Left ventricle myocardium inferior (tissue), 1 donor: ENCODE results near the gene NEDD4L. TPM values are rescaled to one million over a fixed set of nuclear protein-coding genes. Genes with fewer than 3 reads are reported as not detected.

Experiments
- DNase-seq: peaks from one replicate; pipeline ENCODE4 v3.0.0-alpha.2; 2020
- H3K27ac ChIP-seq: fragments of 200-600 bp; replicated peaks from 2 replicates; pipeline ENCODE4 v1.8.0; 2021
- H3K27me3 ChIP-seq: fragments of 200-600 bp; 2 replicates; pipeline ENCODE4 v1.8.0; 2021; ENCODE audit warnings: low read depth
- H3K36me3 ChIP-seq: fragments of 200-600 bp; 2 replicates; pipeline ENCODE4 v1.8.0; 2021
- H3K4me1 ChIP-seq: fragments of 200-600 bp; 2 replicates; pipeline ENCODE4 v1.8.0; 2021
- H3K4me3 ChIP-seq: fragments of 200-600 bp; 2 replicates; pipeline ENCODE4 v1.8.0; 2021; ENCODE audit warnings: mild to moderate bottlenecking, moderate library complexity
- H3K9me3 ChIP-seq: fragments of 200-600 bp; replicated peaks from 2 replicates; pipeline ENCODE4 v1.8.0; 2021
- CTCF ChIP-seq: fragments of 200-600 bp; IDR thresholded peaks from 2 replicates; pipeline ENCODE4 v1.8.0; 2021; ENCODE audit warnings: antibody characterized with exemption, mild to moderate bottlenecking, borderline replicate concordance
- intact Hi-C: fragments of 100-400 bp; cut with micrococcal nuclease; formaldehyde crosslinking; loops from one replicate; pipeline ENCODE4 v1.11.0; 2022
- total RNA-seq: library from RNA; stranded (reverse); fragmentation: NEBNext Ultra II Directional; extraction: Animal tissue kit (Norgen Biotek cat#: 25700); gene quantifications from one replicate; pipeline ENCODE4 v1.2.1, GENCODE V29; 2021
- donor health status: DM: no; HTN: yes; CAD: no; lungs with severe emphysema.

Gene NEDD4L
- total RNA-seq, 1 donor from 2014 or later: 45.8 TPM

GRCh38 chr18:58095655-58096054 lies 51.6 kb downstream of the NEDD4L start:
- Histone ChIP-seq H3K36me3 (no peaks in the 10 kb centered on the region), H3K4me1 (peaks cover 14% of the 10 kb centered on the region), H3K9me3 (no peaks in the 10 kb centered on the region), H3K27me3 (no peaks in the 10 kb centered on the region), H3K4me3 (no peak overlapping the region), H3K27ac (no peak overlapping the region)
- no peak for DNase-seq
- TF ChIP-seq CTCF: no peak
- intact Hi-C loops: no loop called here

- Histone ChIP-seq H3K36me3 (no peaks in the 10 kb centered on the region), H3K27me3 (no peaks in the 10 kb centered on the region), H3K9me3 (no peaks in the 10 kb centered on the region), H3K27ac (peak overlapping the region; percentile 17), H3K4me3 (no peak overlapping the region), H3K4me1 (peaks cover 14% of the 10 kb centered on the region)
- no peak for TF ChIP-seq CTCF
- intact Hi-C loops: no loop called here
- DNase-seq: no peak
Measured at GRCh38 chr18:58096658-58097057, 52.6 kb downstream of the NEDD4L start.

GRCh38 chr18:58097121-58097906 lies 53.3 kb downstream of the NEDD4L start:
- Histone ChIP-seq H3K9me3 (no peaks in the 10 kb centered on the region), H3K27me3 (no peaks in the 10 kb centered on the region), H3K4me1 (peaks cover 15% of the 10 kb centered on the region), H3K4me3 (no peak overlapping the region), H3K36me3 (no peaks in the 10 kb centered on the region), H3K27ac (peak overlapping the region; percentile 17)
- intact Hi-C loops: no loop called here
- DNase-seq: no peak
- no peak for TF ChIP-seq CTCF

GRCh38 chr18:58097907-58098166 lies 53.8 kb downstream of the NEDD4L start:
- Histone ChIP-seq H3K36me3 (no peaks in the 10 kb centered on the region), H3K4me1 (peaks cover 20% of the 10 kb centered on the region), H3K27me3 (no peaks in the 10 kb centered on the region), H3K4me3 (no peak overlapping the region), H3K27ac (no peak overlapping the region), H3K9me3 (no peaks in the 10 kb centered on the region)
- TF ChIP-seq CTCF: no peak
- intact Hi-C loops: no loop called here
- no peak for DNase-seq

GRCh38 chr18:58098706-58099105 lies 54.7 kb downstream of the NEDD4L start:
- H3K4me3 ChIP-seq: no peak overlapping the region
- no peaks in the 10 kb centered on the region for H3K9me3 ChIP-seq
- no peaks in the 10 kb centered on the region for H3K27me3 ChIP-seq
- no peak for TF ChIP-seq CTCF
- no peak overlapping the region for H3K27ac ChIP-seq
- H3K36me3 ChIP-seq: no peaks in the 10 kb centered on the region
- no peak for DNase-seq
- H3K4me1 ChIP-seq: peaks cover 21% of the 10 kb centered on the region
- intact Hi-C loops: no loop called here

GRCh38 chr18:58100154-58100553 lies 56.1 kb downstream of the NEDD4L start:
- no peaks in the 10 kb centered on the region for H3K27me3 ChIP-seq
- no peak overlapping the region for H3K4me3 ChIP-seq
- no peak for TF ChIP-seq CTCF
- intact Hi-C loops: no loop called here
- H3K9me3 ChIP-seq: no peaks in the 10 kb centered on the region
- H3K4me1 ChIP-seq: peaks cover 21% of the 10 kb centered on the region
- no peak for DNase-seq
- no peaks in the 10 kb centered on the region for H3K36me3 ChIP-seq
- H3K27ac ChIP-seq: no peak overlapping the region
